ENCODE measurements around the gene SAMD7.

SAMD7 gene

DNA sequence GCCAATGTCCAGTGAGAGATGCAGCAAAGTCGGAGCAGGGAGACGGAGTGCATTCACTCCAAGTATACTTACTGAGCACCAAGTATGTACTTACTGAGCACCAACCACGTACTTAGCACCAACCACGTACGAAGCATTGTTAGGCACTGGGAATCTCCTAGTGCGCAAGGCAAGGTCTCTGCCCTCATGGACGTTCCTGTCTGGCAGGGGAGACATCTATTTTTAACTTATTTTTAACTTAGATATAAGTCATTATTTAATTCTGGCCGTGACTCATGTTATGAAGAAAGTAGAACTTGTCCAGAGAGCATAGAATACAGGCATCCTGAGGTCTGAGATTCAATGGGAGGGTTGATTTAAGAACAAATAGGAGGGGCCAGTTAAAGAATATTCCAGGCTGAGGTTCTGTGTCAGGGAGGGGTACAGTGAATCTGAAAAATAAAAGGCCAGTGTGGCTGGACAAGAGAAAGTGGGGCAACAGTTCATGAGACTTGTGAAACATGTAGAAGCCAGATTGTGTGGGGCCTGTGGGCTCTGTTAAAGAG lies 32.3 kb upstream of the SAMD7 start:
- no CpG with 5 or more reads among the region's 8 CpGs for WGBS (ENCODE audit: insufficient coverage, insufficient read length)
- Histone ChIP-seq H3K4me1 (ENCODE audit: control insufficient read depth, insufficient read depth, low read length) (peaks cover 1% of the 10 kb centered on the region; the same call in 1 of the 2 replicates), H3K27ac (ENCODE audit: low read length) (no peak overlapping the region), H3K4me3 (ENCODE audit: low read length) (no peak overlapping the region), H3K27me3 (ENCODE audit: control insufficient read depth, insufficient read depth, low read length) (no peaks in the 10 kb centered on the region), H3K36me3 (ENCODE audit: control insufficient read depth, insufficient read depth, low read length) (no peaks in the 10 kb centered on the region), H3K9me3 (ENCODE audit: control insufficient read depth, insufficient read depth, low read length) (no peaks in the 10 kb centered on the region)
- DNase-seq (ENCODE audit: low read depth, low spot score), result no peak

- H3K36me3 ChIP-seq (ENCODE audit: control insufficient read depth, insufficient read depth, low read length), result no peaks in the 10 kb centered on the region
- H3K4me1 ChIP-seq (ENCODE audit: control insufficient read depth, insufficient read depth, low read length), result peaks cover 1% of the 10 kb centered on the region; the same call in 1 of the 2 replicates
- no peak overlapping the region for H3K4me3 ChIP-seq (ENCODE audit: low read length)
- no peak for DNase-seq (ENCODE audit: low read depth, low spot score)
- no peak overlapping the region for H3K27ac ChIP-seq (ENCODE audit: low read length)
- H3K9me3 ChIP-seq (ENCODE audit: control insufficient read depth, insufficient read depth, low read length), result no peaks in the 10 kb centered on the region
- H3K27me3 ChIP-seq (ENCODE audit: control insufficient read depth, insufficient read depth, low read length), result no peaks in the 10 kb centered on the region
- WGBS (ENCODE audit: insufficient coverage, insufficient read length), result no CpG with 5 or more reads among the region's 3 CpGs
These were observed 31.4 kb upstream of the SAMD7 start for GRCh38 chr3:169879845-169880575.

DNA sequence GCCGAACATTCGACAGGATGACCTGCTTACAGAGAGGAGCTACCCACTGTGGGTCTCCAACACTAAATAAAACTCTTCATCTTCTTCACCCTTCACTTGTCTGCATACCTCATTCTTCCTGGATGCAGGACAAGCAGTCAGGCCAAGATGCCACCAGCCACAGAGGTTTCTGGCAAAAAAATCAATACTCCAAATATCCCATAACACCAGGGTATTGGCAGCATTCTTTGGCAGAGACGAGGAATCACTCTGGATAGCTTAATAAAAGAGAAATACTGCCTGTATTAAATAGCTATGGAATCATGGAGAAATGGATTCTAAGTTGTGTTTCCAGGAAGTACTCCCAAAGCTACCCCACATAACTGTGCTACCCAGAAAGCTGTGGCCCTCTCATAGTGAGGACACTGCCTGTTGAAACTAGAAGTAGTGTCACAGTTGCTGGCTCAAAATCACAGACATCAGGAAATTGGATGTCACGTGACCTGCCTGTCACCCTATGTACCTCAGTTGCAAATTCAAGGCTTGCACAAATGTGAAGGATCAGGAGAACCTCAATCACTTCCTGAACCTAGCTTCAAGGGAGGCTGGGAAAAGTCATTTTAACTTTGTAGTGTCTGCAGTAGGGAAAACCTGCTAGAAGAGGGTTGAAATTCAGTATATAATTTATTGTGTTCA lies 30.7 kb upstream of the SAMD7 start:
- Histone ChIP-seq H3K27me3 (ENCODE audit: control insufficient read depth, insufficient read depth, low read length) (no peaks in the 10 kb centered on the region), H3K4me3 (ENCODE audit: low read length) (no peak overlapping the region), H3K36me3 (ENCODE audit: control insufficient read depth, insufficient read depth, low read length) (no peaks in the 10 kb centered on the region), H3K27ac (ENCODE audit: low read length) (no peak overlapping the region), H3K4me1 (ENCODE audit: control insufficient read depth, insufficient read depth, low read length) (peaks cover 1% of the 10 kb centered on the region; the same call in 1 of the 2 replicates), H3K9me3 (ENCODE audit: control insufficient read depth, insufficient read depth, low read length) (no peaks in the 10 kb centered on the region)
- WGBS (ENCODE audit: insufficient coverage, insufficient read length), result no CpG with 5 or more reads among the region's 4 CpGs
- no peak for DNase-seq (ENCODE audit: low read depth, low spot score)

GRCh38 chr3:169886671-169887070 lies 24.7 kb upstream of the SAMD7 start:
- DNase-seq (ENCODE audit: low read depth, low spot score), result no peak
- Histone ChIP-seq H3K36me3 (ENCODE audit: control insufficient read depth, insufficient read depth, low read length) (no peaks in the 10 kb centered on the region), H3K9me3 (ENCODE audit: control insufficient read depth, insufficient read depth, low read length) (no peaks in the 10 kb centered on the region), H3K27me3 (ENCODE audit: control insufficient read depth, insufficient read depth, low read length) (no peaks in the 10 kb centered on the region), H3K4me3 (ENCODE audit: low read length) (no peak overlapping the region), H3K27ac (ENCODE audit: low read length) (no peak overlapping the region), H3K4me1 (ENCODE audit: control insufficient read depth, insufficient read depth, low read length) (no peaks in the 10 kb centered on the region)
- WGBS (ENCODE audit: insufficient coverage, insufficient read length), result no CpG with 5 or more reads among the region's 5 CpGs

DNA sequence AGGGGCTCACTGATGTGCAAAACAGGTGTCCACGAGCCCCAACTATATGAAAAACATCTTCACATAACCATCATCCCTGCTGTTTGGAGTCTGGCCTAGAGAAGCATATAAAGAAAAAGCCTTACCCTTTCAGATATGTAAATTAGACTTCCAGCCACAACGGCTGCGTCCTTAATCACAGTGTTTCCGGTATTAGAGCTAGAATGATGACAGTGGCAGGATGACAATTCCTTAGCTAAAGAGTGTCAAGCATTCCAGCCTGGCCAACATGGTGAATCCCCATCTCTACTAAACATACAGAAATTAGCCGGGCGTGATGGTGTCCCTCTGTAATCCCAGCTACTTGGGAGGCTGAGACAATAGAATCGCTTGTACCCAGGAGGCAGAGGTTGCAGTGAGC lies 19.5 kb upstream of the SAMD7 start:
- Histone ChIP-seq H3K27ac (ENCODE audit: low read length) (no peak overlapping the region), H3K27me3 (ENCODE audit: control insufficient read depth, insufficient read depth, low read length) (no peaks in the 10 kb centered on the region), H3K9me3 (ENCODE audit: control insufficient read depth, insufficient read depth, low read length) (no peaks in the 10 kb centered on the region), H3K36me3 (ENCODE audit: control insufficient read depth, insufficient read depth, low read length) (no peaks in the 10 kb centered on the region), H3K4me3 (ENCODE audit: low read length) (no peak overlapping the region), H3K4me1 (ENCODE audit: control insufficient read depth, insufficient read depth, low read length) (no peaks in the 10 kb centered on the region)
- no CpG with 5 or more reads among the region's 7 CpGs for WGBS (ENCODE audit: insufficient coverage, insufficient read length)
- no peak for DNase-seq (ENCODE audit: low read depth, low spot score)

GRCh38 chr3:169894110-169894509 lies 17.3 kb upstream of the SAMD7 start:
- Histone ChIP-seq H3K4me3 (ENCODE audit: low read length) (no peak overlapping the region), H3K27me3 (ENCODE audit: control insufficient read depth, insufficient read depth, low read length) (no peaks in the 10 kb centered on the region), H3K27ac (ENCODE audit: low read length) (no peak overlapping the region), H3K4me1 (ENCODE audit: control insufficient read depth, insufficient read depth, low read length) (no peaks in the 10 kb centered on the region), H3K9me3 (ENCODE audit: control insufficient read depth, insufficient read depth, low read length) (no peaks in the 10 kb centered on the region), H3K36me3 (ENCODE audit: control insufficient read depth, insufficient read depth, low read length) (no peaks in the 10 kb centered on the region)
- no peak for DNase-seq (ENCODE audit: low read depth, low spot score)
- no CpG with 5 or more reads among the region's 7 CpGs for WGBS (ENCODE audit: insufficient coverage, insufficient read length)

- Histone ChIP-seq H3K9me3 (ENCODE audit: control insufficient read depth, insufficient read depth, low read length) (no peaks in the 10 kb centered on the region), H3K36me3 (ENCODE audit: control insufficient read depth, insufficient read depth, low read length) (no peaks in the 10 kb centered on the region), H3K27me3 (ENCODE audit: control insufficient read depth, insufficient read depth, low read length) (no peaks in the 10 kb centered on the region), H3K4me3 (ENCODE audit: low read length) (no peak overlapping the region), H3K27ac (ENCODE audit: low read length) (no peak overlapping the region), H3K4me1 (ENCODE audit: control insufficient read depth, insufficient read depth, low read length) (no peaks in the 10 kb centered on the region)
- no peak for DNase-seq (ENCODE audit: low read depth, low spot score)
- WGBS (ENCODE audit: insufficient coverage, insufficient read length), result no CpG with 5 or more reads among the region's 6 CpGs
These were observed 16.3 kb upstream of the SAMD7 start for GRCh38 chr3:169895072-169895471.

DNA sequence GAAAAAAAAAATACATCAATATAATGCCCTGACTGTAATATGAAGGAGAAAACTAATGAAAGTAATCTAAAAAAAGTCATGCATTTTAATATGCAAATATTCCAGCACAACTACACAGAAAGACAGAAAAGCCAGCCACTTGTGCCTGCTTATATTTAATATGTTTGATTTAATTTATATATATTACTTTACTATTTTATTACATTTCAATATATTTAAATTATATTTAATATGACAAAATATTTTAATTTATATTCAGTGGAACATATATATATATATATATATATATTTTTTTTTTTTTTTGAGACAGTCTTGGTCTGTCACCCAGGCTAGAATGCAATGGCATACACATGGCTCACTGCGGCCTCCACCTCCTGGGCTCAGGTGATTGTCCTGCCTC lies 14.1 kb upstream of the SAMD7 start:
- WGBS (ENCODE audit: insufficient coverage, insufficient read length), result no CpG with 5 or more reads among the region's 1 CpG
- H3K4me1 ChIP-seq (ENCODE audit: control insufficient read depth, insufficient read depth, low read length), result no peaks in the 10 kb centered on the region
- H3K27me3 ChIP-seq (ENCODE audit: control insufficient read depth, insufficient read depth, low read length), result no peaks in the 10 kb centered on the region
- H3K9me3 ChIP-seq (ENCODE audit: control insufficient read depth, insufficient read depth, low read length), result no peaks in the 10 kb centered on the region
- no peaks in the 10 kb centered on the region for H3K36me3 ChIP-seq (ENCODE audit: control insufficient read depth, insufficient read depth, low read length)
- no peak overlapping the region for H3K27ac ChIP-seq (ENCODE audit: low read length)
- no peak overlapping the region for H3K4me3 ChIP-seq (ENCODE audit: low read length)
- no peak for DNase-seq (ENCODE audit: low read depth, low spot score)

DNA sequence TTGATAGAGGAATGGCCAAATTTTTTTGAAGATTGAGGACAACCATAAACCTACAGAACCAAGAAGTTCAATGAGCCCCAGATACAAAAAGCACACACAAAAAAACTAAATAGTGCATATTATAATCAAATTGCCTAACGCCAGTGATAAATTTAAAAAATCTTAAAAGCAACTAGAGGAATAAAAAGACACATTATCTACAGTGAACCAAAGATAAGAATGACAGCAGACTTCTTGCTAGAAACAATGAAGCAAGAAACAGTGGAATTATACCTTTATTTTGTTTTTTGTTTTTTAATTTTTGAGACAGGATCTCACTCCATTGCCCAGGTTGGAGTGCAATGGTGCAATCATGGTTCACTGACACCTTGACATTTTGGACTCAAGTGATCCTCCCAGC lies 9.9 kb upstream of the SAMD7 start:
- Histone ChIP-seq H3K4me1 (ENCODE audit: control insufficient read depth, insufficient read depth, low read length) (no peaks in the 10 kb centered on the region), H3K27ac (ENCODE audit: low read length) (no peak overlapping the region), H3K27me3 (ENCODE audit: control insufficient read depth, insufficient read depth, low read length) (no peaks in the 10 kb centered on the region), H3K9me3 (ENCODE audit: control insufficient read depth, insufficient read depth, low read length) (no peaks in the 10 kb centered on the region), H3K36me3 (ENCODE audit: control insufficient read depth, insufficient read depth, low read length) (no peaks in the 10 kb centered on the region), H3K4me3 (ENCODE audit: low read length) (no peak overlapping the region)
- DNase-seq (ENCODE audit: low read depth, low spot score), result no peak
- no CpG with 5 or more reads among the region's 1 CpG for WGBS (ENCODE audit: insufficient coverage, insufficient read length)

DNA sequence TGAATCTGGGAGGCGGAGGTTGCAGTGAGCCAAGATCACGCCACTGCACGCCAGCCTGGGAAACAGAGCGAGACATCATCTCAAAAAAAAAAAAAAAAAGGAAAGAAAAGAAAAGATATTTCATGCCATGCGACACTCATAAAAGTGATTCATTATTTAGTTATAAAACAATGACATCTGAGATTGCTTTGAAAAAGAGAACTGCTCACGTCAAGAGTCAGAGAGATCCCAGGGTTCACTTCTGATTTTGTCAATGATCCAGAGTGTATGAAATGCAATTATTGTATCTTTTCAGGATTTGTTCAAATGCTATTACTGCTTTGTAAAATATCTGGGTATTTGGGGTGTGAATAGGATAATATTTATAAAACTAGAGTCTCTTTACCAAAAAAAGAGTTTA lies 6.0 kb upstream of the SAMD7 start:
- no CpG with 5 or more reads among the region's 6 CpGs for WGBS (ENCODE audit: insufficient coverage, insufficient read length)
- Histone ChIP-seq H3K4me1 (ENCODE audit: control insufficient read depth, insufficient read depth, low read length) (no peaks in the 10 kb centered on the region; the same call in 1 of the 2 replicates), H3K4me3 (ENCODE audit: low read length) (no peak overlapping the region), H3K27ac (ENCODE audit: low read length) (no peak overlapping the region), H3K9me3 (ENCODE audit: control insufficient read depth, insufficient read depth, low read length) (no peaks in the 10 kb centered on the region), H3K27me3 (ENCODE audit: control insufficient read depth, insufficient read depth, low read length) (no peaks in the 10 kb centered on the region), H3K36me3 (ENCODE audit: control insufficient read depth, insufficient read depth, low read length) (no peaks in the 10 kb centered on the region)
- no peak for DNase-seq (ENCODE audit: low read depth, low spot score)
